NOMO-1 (cell line): ENCODE results near the gene HDHD3.
"Not testable (repeated sequence)": the region's sequence is repeated elsewhere in the genome, so short reads cannot be mapped to it uniquely, and the experiment has no call there.

Experiments
- DNase-seq, 2 experiments: peaks; one replicate each; lab custom pipeline; 2025; ENCODE audit not compliant: unreplicated experiment in 2 of 2; lab: John Stamatoyannopoulos, UW

Gene HDHD3

GRCh38 chr9:113390192-113390960 is 13.6 kb upstream of the HDHD3 start:
- no peak for DNase-seq

DNA sequence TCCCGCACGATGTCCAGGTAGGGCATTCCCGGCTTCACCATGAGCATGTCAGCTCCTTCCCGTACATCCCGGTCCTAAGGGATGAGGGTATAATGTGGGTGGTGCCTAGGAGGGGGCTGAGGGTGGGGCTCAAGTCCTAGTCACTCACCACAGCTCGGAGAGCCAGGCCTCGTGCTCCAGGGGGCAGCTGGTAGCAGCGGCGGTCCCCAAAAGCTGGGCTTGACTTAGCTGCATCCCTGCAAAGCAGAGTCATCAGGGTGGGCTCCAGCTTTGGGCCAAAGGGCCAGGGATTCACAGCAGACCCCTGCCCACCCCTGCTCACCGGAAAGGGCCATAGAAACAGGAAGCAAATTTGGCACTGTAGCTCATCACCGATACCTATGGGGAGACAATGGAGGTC is 12.7 kb upstream of the HDHD3 start:
- DNase-seq: no peak

DNA sequence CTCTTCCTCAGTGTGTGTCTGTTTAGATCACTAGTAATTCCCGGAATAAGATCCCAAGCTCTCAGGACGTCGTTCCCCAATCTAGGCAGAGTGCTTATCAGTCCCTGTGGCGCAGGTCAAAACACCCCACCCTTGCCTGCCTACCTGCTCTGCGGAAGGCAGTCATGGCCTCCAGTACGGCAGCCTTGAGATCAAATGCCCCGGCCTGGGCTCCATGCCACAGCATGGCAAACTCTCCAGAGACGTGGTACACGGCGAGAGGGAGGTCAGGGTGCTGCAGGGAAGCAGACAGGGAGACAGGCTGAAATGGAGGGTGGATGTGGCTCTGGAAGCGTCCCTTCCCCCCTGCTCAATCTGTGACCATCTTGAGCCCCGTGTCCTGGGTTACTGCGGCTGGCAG is 12.0 kb upstream of the HDHD3 start:
- no peak for DNase-seq

DNA sequence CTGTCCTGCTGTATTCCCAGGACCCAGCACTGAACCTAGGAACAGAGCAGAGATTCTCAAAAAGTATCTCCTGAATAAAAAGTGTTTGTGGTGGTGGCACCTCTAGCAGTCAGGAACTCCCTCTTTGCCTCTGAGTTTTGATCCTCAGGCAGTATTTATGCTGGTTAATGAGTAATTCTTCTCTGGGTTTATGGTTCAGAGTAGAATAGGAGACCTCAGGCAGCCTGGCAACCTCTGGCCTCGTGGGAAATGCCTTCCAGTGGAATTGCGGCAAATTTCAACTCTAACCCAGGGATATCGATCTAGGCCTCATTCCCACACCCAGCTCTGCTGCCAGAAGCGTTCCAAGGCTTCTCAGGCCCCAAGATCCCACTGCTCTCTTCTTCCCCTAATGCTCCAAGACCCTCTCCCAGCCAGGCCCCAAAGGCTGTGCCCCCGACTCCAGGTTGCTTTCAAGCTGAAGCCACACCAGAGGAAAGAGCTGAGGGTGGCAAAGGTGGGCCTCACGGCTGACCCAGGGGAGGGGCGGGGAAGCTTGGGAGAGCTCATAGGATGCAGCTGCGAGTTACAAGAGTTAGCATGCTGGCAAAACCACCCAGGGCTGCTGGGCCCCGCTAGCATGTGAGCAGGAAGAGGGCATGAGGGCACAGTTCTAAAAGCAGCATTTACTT is 10.9 kb upstream of the HDHD3 start:
- DNase-seq: no peak

DNA sequence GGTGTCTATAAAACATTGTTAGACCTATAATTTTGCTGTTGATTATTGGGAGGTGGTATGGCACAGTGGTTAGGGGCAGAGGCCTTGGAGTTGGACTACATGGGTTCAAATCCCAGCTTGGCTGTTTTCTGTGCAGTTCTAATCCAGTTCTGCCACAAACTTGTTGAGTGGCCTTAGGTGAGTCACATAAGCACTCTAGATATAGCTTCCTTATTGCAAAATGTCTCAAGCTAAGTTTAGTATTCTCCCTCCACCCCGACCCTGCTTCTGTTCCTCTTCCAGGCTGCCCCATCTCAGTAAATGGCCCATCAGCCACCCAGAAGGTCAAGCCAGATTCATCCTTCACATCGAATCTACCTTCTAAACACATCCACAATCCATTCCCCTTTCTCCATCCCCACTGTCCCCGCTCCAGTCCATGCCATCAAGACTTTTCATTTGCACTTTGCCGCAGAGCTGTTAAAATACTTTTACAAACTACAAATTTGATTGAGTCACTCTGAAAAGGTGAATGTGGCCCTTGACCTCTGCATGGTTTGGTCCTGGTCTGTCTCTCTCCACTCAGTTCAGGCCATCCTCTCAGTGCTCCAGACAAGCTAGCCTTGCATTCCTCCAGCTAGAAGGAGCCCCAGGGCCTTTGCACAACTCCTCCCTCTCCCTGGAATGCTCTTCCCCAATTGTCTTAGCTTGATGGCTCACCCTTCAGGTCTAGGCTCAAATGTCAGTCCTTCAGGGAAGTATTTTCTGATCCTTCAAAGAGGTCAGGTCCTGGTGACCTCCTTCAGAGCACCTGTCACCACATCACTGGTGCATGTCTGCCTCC is 10.0 kb upstream of the HDHD3 start:
- peak; percentile 61 to 76 for DNase-seq

GRCh38 chr9:113381909-113382411 is 5.2 kb upstream of the HDHD3 start:
- no peak for DNase-seq

DNA sequence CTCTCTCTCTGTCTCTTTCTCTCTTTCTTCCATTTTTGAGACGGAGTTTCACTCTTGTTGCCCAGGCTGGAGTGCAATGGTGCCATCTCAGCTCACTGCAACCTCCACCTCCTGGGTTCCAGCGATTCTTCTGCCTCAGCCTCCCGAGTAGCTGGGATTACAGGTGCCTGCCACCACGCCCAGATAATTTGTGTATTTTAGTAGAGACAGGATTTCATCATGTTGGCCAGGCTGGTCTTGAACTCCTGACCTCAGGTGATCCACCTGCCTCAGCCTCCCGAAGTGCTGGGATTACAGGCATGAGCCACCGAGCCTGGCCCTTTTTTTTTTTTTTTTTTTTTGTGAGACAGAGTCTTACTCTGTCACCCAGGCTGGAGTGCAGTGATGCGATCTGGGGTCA is 4.7 kb upstream of the HDHD3 start:
- not testable (repeated sequence) for DNase-seq

DNA sequence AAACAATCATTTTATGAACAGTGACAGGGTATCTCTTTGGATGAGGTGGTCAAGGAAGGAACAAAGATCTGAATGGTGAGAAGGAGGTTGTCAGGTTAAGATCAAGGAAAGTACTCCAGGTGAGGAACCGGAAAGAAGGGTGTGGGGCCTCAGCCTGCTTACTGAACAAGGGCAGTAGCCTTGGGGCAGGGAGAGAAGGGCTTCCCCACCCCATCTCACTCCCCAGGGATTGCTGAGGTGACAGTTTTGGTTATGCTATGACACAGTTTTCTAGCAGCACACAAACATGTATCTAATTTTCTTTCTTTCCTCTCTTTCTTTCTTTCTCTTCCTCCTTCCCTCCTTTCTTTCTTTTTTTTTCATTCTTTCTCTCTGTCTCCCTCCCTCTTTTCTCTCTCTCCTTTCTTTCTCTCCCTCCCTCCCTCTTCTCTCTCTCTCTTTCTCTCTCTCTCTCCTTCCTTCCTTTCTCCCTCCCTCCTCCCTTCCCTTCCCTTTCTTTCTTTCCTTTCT is 4.1 kb upstream of the HDHD3 start:
- no peak for DNase-seq

- not testable (repeated sequence) for DNase-seq
Observed at GRCh38 chr9:113379829-113380210, 3.0 kb upstream of the HDHD3 start.

- not testable (repeated sequence) for DNase-seq
Observed at GRCh38 chr9:113379094-113379828, 2.5 kb upstream of the HDHD3 start.

DNA sequence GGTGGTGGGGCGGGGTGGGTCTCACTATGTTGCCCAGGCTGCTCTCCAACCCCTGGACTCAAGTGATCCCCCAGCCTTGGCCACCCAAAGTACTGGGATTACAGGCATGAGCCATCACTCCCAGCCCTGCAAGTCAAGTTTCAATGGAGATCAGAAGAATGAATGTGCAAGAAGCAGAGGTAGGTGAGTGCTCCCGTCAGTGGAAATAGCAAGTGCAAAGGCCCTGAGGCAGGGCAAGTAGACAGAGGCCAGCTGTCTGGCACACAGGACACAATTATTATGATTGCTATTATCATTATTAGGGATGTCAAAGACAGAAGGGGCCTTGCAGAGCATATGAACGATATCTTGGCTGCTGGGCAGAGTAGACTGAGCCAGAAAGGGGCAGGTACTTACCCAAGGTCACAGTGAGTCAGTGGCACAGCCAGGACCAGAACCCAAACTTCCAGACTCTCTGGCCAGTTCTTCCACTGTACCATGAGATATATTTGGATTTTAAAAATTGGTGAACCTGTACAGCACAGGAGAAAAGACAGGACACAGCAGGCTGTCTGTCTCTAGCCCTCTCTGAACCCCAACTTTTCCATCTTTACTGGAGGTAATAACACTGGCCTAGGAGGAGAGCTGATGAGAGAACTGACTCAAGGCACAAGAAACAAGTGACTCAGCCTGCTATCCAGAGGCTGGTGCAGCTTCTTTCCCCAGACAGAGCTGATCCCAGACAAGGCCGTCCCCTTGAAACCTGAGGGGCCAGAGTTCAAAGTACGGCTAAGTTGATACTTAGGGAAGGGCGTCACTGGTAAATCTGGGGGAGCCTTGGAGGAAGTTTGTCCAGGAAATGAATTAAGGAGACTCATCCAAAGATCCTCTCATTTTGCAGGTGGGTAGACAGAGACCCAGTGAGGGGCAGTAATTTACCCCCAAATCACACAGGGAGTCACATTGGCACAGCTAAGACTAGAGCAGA is 1.4 kb downstream of the HDHD3 start:
- no peak for DNase-seq

- DNase-seq: no peak
Observed at GRCh38 chr9:113373676-113374392, 3.0 kb downstream of the HDHD3 start.

DNA sequence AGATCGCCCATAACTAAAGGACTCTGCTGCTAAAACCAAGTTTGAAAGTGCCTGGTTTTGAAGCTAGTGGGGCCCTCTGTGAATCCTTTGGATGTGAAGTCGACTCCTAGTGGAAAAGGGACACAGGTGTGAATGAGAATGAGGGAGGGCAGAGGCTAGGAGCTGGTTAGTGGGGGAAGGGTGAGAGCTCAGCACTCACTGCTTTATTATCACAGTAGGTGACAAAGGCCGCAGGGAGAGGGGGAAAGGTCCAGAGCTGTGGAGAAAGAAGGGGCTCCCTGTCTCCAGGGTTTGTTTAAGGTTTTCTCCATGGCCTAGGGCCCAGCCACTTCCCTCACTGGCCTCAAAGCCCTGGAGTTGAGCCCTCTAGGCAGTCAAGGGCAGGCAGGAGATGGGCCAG is 3.5 kb downstream of the HDHD3 start:
- no peak for DNase-seq

DNA sequence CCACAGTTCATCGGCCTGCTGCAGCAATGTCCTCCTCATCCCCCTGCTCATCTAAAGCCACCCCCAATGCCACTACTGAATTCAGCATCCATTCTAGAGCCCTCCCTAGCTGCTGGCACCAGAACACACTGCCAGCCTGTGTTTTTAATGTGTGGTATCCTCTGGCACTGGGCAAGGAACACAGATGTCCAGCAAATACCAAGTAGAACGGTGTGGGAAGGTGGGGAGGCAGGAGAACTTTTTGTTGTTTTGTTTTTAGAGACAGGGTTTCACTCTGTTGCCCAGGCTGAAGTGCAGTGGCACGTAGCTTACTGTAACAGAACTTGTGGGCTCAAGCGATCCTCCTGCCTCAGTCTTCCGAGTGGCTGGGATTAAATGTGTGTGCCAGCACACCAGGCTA is 4.7 kb downstream of the HDHD3 start:
- DNase-seq: no peak

DNA sequence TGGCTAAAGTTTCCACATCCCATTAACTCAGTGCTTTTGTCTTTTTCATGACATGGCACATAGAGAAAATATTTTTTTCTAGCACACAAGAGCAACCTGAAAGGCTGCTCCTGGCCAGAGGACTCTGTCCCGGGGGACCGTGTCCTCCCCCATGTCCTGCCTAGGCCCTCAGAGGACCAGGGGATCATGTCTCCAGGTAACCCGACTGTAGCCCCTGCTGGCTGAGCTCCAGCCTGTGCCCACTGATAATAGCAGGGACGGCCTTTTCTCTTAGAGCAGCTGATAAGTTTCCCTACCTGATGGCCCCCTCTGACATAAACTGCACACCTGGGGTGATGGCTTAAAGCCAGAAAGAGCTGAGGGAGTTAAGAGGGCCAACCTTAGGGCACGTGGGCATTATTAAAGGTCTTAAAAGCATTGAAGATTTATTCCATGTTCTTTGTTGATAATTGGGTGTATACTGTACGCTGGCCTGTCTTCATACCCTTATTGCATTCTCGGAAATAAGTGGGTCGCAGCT is 5.9 kb downstream of the HDHD3 start:
- no peak for DNase-seq

GRCh38 chr9:113369855-113370140 is 7.0 kb downstream of the HDHD3 start:
- no peak for DNase-seq

DNA sequence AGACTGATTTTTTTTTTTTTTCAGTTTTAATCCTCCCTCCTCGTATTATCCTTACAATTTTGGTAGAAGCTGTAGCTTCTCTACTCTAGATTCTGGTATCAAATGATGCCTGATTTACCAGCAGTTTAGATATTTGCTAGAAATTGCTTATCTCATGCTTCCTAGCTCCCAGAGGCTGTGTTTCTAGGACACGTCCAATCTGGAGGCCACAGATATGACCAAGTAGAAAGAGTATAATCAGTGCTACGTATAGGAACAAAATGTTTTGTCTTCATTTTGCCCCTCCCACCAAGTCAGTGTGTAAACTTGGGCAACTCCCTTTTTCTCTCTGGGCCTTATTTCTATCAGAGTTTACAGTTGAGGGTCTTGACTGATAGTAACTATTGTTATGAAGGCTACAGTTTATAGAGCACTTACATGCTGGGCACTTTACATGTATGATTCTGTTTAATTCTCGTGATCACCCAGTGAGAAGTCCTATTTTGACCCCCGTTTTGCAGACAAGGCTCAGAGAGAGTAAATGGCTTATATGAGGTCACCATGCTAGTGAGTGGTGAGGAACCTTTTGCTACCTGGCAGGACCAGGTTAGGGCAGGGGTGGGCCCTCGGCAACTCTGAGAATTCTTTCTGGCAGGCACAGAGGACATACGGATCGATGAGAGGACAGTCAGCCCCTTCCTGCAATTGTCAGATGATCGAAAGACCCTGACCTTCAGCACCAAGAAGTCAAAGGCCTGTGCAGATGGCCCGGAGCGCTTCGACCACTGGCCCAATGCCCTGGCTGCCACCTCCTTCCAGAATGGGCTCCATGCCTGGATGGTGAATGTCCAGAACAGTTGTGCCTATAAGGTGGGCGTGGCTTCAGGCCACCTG is 7.6 kb downstream of the HDHD3 start:
- no peak for DNase-seq
